GM12878 (cell line): ENCODE data around the gene ADARB1. TPM values are rescaled to one million over a fixed set of nuclear protein-coding genes. Genes with fewer than 3 reads are reported as not detected.

Experiments used
- ATAC-seq: fragments of 200-7000 bp; cut with Tn5 transposase; 3 replicates; pipeline ENCODE4 v1.9.1; 2020; ENCODE audit warnings: mild to moderate bottlenecking, moderate library complexity
- BruUV-seq: library from RNA; stranded (reverse); fragments of 400-500 nt; replicated peaks from 2 replicates; lab custom pipeline; 2021; lab: Mats Ljungman, UMichigan
- CTCF ChIA-PET: fragments of 300-600 bp; sonication (Branson Sonifier 250); formaldehyde crosslinking; extraction: SDS; loops from one replicate; lab custom pipeline; 2021; ENCODE audit warnings: inconsistent platforms; lab: Yijun Ruan, JAX
- POLR2A ChIA-PET: fragments of 350-600 bp; formaldehyde crosslinking; extraction: SDS; loops from one replicate; lab custom pipeline; 2021; ENCODE audit warnings: inconsistent platforms; lab: Charles Lee
- RAD21 ChIA-PET: fragments of 300-600 bp; sonication (Branson Sonifier 250); formaldehyde crosslinking; loops from one replicate; lab custom pipeline; 2023; ENCODE audit warnings: antibody characterized with exemption; ENCODE audit not compliant: unreplicated experiment; lab: Charles Lee
- SMC1A ChIA-PET: fragments of 300-600 bp; sonication (Branson Sonifier 250); formaldehyde crosslinking; loops from one replicate; lab custom pipeline; 2023; ENCODE audit not compliant: unreplicated experiment, uncharacterized antibody; lab: Charles Lee
- DNase-seq: peaks from one replicate; pipeline ENCODE4 v3.0.0-alpha.2; 2011; ENCODE audit warnings: low read depth, low spot score
- FAIRE-seq: peaks from 3 replicates; lab custom pipeline; 2011; peaks lifted over from hg19 to GRCh38; lab: Jason Lieb, UNC
- H2AFZ ChIP-seq: 2 replicates; pipeline ENCODE4 v1.6.0; 2011; ENCODE audit warnings: low read depth, low read length, control low read depth; ENCODE audit not compliant: control insufficient read depth
- H3K27ac ChIP-seq: 2 replicates; pipeline ENCODE4 v1.5.1; 2011; ENCODE audit warnings: control low read depth; ENCODE audit not compliant: control insufficient read depth, insufficient read depth
- H3K27me3 ChIP-seq, 2 experiments: replicated peaks in 1 of 2; 2 replicates each; pipeline versions ENCODE4 v1.6.0 to v1.6.1; 2011; ENCODE audit warnings: low read length in 1 of 2; ENCODE audit not compliant: control insufficient read depth in 2 of 2, insufficient read depth in 2 of 2
- H3K36me3 ChIP-seq, 2 experiments: 2 replicates each; pipeline ENCODE4 v1.5.1; 2011; ENCODE audit warnings: low read length in 1 of 2; ENCODE audit not compliant: control insufficient read depth in 2 of 2, insufficient read depth in 2 of 2
- H3K4me1 ChIP-seq: 2 replicates; pipeline ENCODE4 v1.6.1; 2011; ENCODE audit warnings: mild to moderate bottlenecking, low read length, moderate library complexity, mixed read lengths; ENCODE audit not compliant: control insufficient read depth, insufficient read depth
- H3K4me2 ChIP-seq: 2 replicates; pipeline ENCODE4 v1.6.0; 2011; ENCODE audit warnings: control low read depth; ENCODE audit not compliant: control insufficient read depth, insufficient read depth
- H3K4me3 ChIP-seq: fragments of 200-600 bp; sonication (generic); 2 replicates; pipeline ENCODE4 v1.5.1; 2016
- H3K79me2 ChIP-seq: 2 replicates; pipeline ENCODE4 v1.6.0; 2011; ENCODE audit warnings: low read length; ENCODE audit not compliant: control insufficient read depth, insufficient read depth
- H3K9ac ChIP-seq: 2 replicates; pipeline ENCODE4 v1.8.0; 2011; ENCODE audit warnings: low read length, control low read depth, mixed read lengths; ENCODE audit not compliant: control insufficient read depth, insufficient read depth
- H3K9me3 ChIP-seq: replicated peaks from 3 replicates; pipeline ENCODE4 v1.5.1; 2011; ENCODE audit warnings: mild to moderate bottlenecking, low read length; ENCODE audit not compliant: control insufficient read depth, insufficient read depth
- H4K20me1 ChIP-seq: 2 replicates; pipeline ENCODE4 v1.6.0; 2011; ENCODE audit not compliant: control insufficient read depth, insufficient read depth
- CREM ChIP-seq: IDR thresholded peaks from 2 replicates; pipeline ENCODE4 v1.6.1; 2014; ENCODE audit warnings: antibody characterized with exemption, low read depth
- EGR1 ChIP-seq, 2 experiments: IDR thresholded peaks; 1 replicate in 1 of 2; 2 replicates in 1 of 2; pipeline ENCODE4 v1.6.1; 2011 to 2012; ENCODE audit warnings: low read depth in 2 of 2, low read length in 2 of 2, borderline replicate concordance in 1 of 2, mild to moderate bottlenecking in 1 of 2, moderate library complexity in 1 of 2
- HSF1 ChIP-seq: fragments of 150-350 bp; IDR thresholded peaks from 2 replicates; pipeline ENCODE4 v1.6.1; 2014; ENCODE audit warnings: mild to moderate bottlenecking, low read depth, low read length
- IRF4 ChIP-seq: IDR thresholded peaks from 2 replicates; pipeline ENCODE4 v1.6.1; 2011; ENCODE audit warnings: low read depth, low read length
- RBBP5 ChIP-seq: fragments of 200-600 bp; sonication (generic); conservative IDR thresholded peaks from 2 replicates; pipeline ENCODE4 v1.6.1; 2016
- SKIL ChIP-seq: fragments of 450-650 bp; IDR thresholded peaks from 2 replicates; pipeline ENCODE4 v1.6.1; 2017; ENCODE audit warnings: mild to moderate bottlenecking, low read depth, inconsistent platforms; ENCODE audit not compliant: poor library complexity, severe bottlenecking
- SRF ChIP-seq, 2 experiments: IDR thresholded peaks; 2 replicates each; pipeline ENCODE4 v1.6.1; 2011; ENCODE audit warnings: low read depth in 2 of 2, low read length in 2 of 2, mild to moderate bottlenecking in 1 of 2, moderate library complexity in 1 of 2
- STAT1 ChIP-seq: fragments of 450-650 bp; conservative IDR thresholded peaks from 2 replicates; pipeline ENCODE4 v1.6.1; 2014; ENCODE audit warnings: antibody characterized with exemption, mild to moderate bottlenecking
- STAT3 ChIP-seq: IDR thresholded peaks from 2 replicates; pipeline ENCODE4 v1.6.1; 2011; ENCODE audit warnings: low read depth, low read length, improper control_type of control experiment
- TBL1XR1 ChIP-seq: IDR thresholded peaks from 2 replicates; pipeline ENCODE4 v1.6.1; 2012; ENCODE audit warnings: low read depth, low read length, improper control_type of control experiment
- WRNIP1 ChIP-seq: IDR thresholded peaks from 2 replicates; pipeline ENCODE4 v1.6.1; 2011; ENCODE audit warnings: low read depth, low read length, improper control_type of control experiment, borderline replicate concordance
- ZBTB33 ChIP-seq: fragments of 450-650 bp; IDR thresholded peaks from 2 replicates; pipeline ENCODE4 v1.6.1; 2017; ENCODE audit warnings: mild to moderate bottlenecking
- WGBS: methylation state at CpG from one replicate; pipeline ENCODE4 v1.1.6; 2016; ENCODE audit warnings: low lambda C conversion rate; ENCODE audit not compliant: insufficient replicate concordance, insufficient coverage; ENCODE audit errors: missing lambda C conversion rate; 5-methylcytosine and 5-hydroxymethylcytosine counted together
- in situ Hi-C: fragments of 300-500 bp; cut with MboI; formaldehyde crosslinking; loops from 9 replicates; pipeline ENCODE4 v1.14.3; 2018; ENCODE audit warnings: mixed read lengths
- intact Hi-C: fragments of 100-400 bp; cut with micrococcal nuclease; formaldehyde crosslinking; loops from one replicate; pipeline ENCODE4 v1.14.2; 2022; ENCODE audit not compliant: unreplicated experiment
- polyA plus RNA-seq, 11 experiments: library from polyadenylated mRNA; depleted of rRNA in 4 of 11; unstranded in 6 of 11; stranded (reverse) in 5 of 11; fragments of >200 nt; fragmentation: Nextera tagmentation in 4 of 11; fragmentation: Illumina TruSeq in 1 of 11; extraction: Ambion mirVana in 4 of 11; extraction: Trizol in 1 of 11; gene quantifications; 1 replicate in 1 of 11; 2 replicates in 10 of 11; pipeline versions ENCODE4 v1.2.1 to v1.2.3, GENCODE V29; 2011 to 2016; ENCODE audit warnings: inconsistent platforms in 2 of 11, missing spikeins in 2 of 11, low read depth in 1 of 11
- total RNA-seq, 4 experiments: library from RNA; depleted of rRNA in 3 of 4; stranded (reverse); fragments of >200 nt in 3 of 4; fragmentation: Illumina TruSeq in 1 of 4; extraction: Trizol in 1 of 4; gene quantifications; 2 replicates each; pipeline versions ENCODE4 v1.2.1 to v1.2.3, GENCODE V29; 2013 to 2021
- TF ChIP-seq, protein P1 (sequence below): fragments of 150-350 bp; IDR thresholded peaks from 2 replicates; pipeline ENCODE4 v1.6.1; 2016; ENCODE audit warnings: low read depth, low read length

The ADARB1 gene
- total and polyA plus RNA-seq, 10 of the 15 experiments (the other 5 are each of a cell fraction or from before 2014, with no cell fraction given) = 5.7 to 61.7 (median 25.3) TPM

DNA sequence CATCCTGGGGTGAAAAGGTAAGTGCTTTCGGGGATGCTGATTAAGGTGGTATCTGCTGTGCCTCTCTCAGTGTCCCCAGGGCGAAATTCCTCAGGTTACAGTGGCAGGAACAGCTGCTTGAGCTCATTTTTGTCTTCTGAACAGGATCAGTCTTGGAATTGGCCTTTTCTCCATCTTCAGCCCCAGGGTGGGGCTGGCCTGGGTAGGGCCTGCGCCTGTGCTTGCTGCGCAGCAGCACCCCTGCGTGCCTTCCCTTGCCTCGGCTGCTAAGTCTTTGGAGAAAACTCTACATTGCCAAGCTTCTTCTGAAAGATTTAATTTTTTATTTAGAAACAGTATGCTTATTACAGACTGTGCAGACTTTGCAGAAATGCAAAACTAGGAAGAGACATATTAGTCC lies 41.7 kb downstream of the ADARB1 start:
- DNase-seq (no peak), ATAC-seq (no peak), FAIRE-seq (no peak)
- Histone ChIP-seq H4K20me1 (no peaks in the 10 kb centered on the region; the same call in 1 of the 2 replicates), H3K27me3 (no peaks in the 10 kb centered on the region; a peak in 1 of 4 replicates), H3K36me3 (no peaks in the 10 kb centered on the region), H3K9me3 (no peaks in the 10 kb centered on the region; the same call in 2 of the 3 replicates), H2AFZ (no peak overlapping the region), H3K27ac (no peak overlapping the region), H3K4me3 (no peak overlapping the region), H3K9ac (no peak overlapping the region), H3K4me1 (peaks cover 17% of the 10 kb centered on the region), H3K4me2 (no peak overlapping the region), H3K79me2 (no peaks in the 10 kb centered on the region)
- in situ Hi-C loops (no loop called here), intact Hi-C loops (no loop called here)
- TF ChIP-seq SKIL = no peak
- no peak for TF ChIP-seq RBBP5
- TF ChIP-seq STAT1 = no peak
- no peak for TF ChIP-seq ZBTB33
- no peak for TF ChIP-seq WRNIP1
- no peak for TF ChIP-seq IRF4
- TF ChIP-seq SRF (IDR thresholded peaks at IDR 0.05; ENCODE audit: low read depth in 2 of 2, low read length in 2 of 2) = no peak
- no peak for TF ChIP-seq CREM
- no peak for TF ChIP-seq HSF1
- TF ChIP-seq, protein P1, sequence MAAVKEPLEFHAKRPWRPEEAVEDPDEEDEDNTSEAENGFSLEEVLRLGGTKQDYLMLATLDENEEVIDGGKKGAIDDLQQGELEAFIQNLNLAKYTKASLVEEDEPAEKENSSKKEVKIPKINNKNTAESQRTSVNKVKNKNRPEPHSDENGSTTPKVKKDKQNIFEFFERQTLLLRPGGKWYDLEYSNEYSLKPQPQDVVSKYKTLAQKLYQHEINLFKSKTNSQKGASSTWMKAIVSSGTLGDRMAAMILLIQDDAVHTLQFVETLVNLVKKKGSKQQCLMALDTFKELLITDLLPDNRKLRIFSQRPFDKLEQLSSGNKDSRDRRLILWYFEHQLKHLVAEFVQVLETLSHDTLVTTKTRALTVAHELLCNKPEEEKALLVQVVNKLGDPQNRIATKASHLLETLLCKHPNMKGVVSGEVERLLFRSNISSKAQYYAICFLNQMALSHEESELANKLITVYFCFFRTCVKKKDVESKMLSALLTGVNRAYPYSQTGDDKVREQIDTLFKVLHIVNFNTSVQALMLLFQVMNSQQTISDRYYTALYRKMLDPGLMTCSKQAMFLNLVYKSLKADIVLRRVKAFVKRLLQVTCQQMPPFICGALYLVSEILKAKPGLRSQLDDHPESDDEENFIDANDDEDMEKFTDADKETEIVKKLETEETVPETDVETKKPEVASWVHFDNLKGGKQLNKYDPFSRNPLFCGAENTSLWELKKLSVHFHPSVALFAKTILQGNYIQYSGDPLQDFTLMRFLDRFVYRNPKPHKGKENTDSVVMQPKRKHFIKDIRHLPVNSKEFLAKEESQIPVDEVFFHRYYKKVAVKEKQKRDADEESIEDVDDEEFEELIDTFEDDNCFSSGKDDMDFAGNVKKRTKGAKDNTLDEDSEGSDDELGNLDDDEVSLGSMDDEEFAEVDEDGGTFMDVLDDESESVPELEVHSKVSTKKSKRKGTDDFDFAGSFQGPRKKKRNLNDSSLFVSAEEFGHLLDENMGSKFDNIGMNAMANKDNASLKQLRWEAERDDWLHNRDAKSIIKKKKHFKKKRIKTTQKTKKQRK = no peak
- no peak for TF ChIP-seq STAT3
- TF ChIP-seq EGR1 (IDR thresholded peaks at IDR 0.05; ENCODE audit: borderline replicate concordance in 1 of 2, low read depth in 2 of 2, low read length in 2 of 2) = no peak
- TF ChIP-seq TBL1XR1 = no peak
- ChIA-PET RAD21 (interaction anchor here (1.0 to 1.2 kb wide), 2 partner anchors 12 to 14 kb away, joined by 3 to 4 read pairs; no protein-coding TSS in a partner anchor), POLR2A (interaction anchor here (0.6 kb wide), 1 partner anchor 39 kb away, joined by 3 read pairs; no protein-coding TSS in a partner anchor), SMC1A (interaction anchor here (0.9 to 5.1 kb wide), 3 partner anchors 9 to 12 kb away, joined by 3 to 40 read pairs (median 13); no protein-coding TSS in a partner anchor), CTCF (interaction anchor here (1.1 to 9.2 kb wide), 4 partner anchors 10 to 22 kb away, joined by 3 to 170 read pairs (median 17); no protein-coding TSS in a partner anchor)
- 75% methylated on average over 6 of the region's 6 CpGs for WGBS
- no TSS peak for BruUV-seq
